Epithelial cell of proximal tubule (primary cell): ENCODE measurements around the gene PERCC1. TPM values are rescaled to one million over a fixed set of nuclear protein-coding genes. Genes with fewer than 3 reads are reported as not detected.

ENCODE experiments used
- DNase-seq: peaks from one replicate; pipeline ENCODE4 v3.0.0-alpha.2; 2011; ENCODE audit warnings: low read depth
- H3K4me3 ChIP-seq: 2 replicates; pipeline ENCODE4 v1.5.1; 2011; ENCODE audit warnings: low read depth, mild to moderate bottlenecking, low read length
- CTCF ChIP-seq: conservative IDR thresholded peaks from 2 replicates; pipeline ENCODE4 v1.5.1; 2012; ENCODE audit warnings: low read depth, mild to moderate bottlenecking, low read length
- total RNA-seq: library from RNA; depleted of rRNA; stranded (reverse); fragments of >200 nt; gene quantifications from 2 replicates; pipeline ENCODE4 v1.2.3, GENCODE V29; 2015

PERCC1 gene
- total RNA-seq, 1 donor from 2014 or later, result not detected

GRCh38 chr16:1445518-1446203 is 14.8 kb downstream of the PERCC1 start:
- no peak overlapping the region for H3K4me3 ChIP-seq
- no peak for DNase-seq
- no peak for TF ChIP-seq CTCF

- TF ChIP-seq CTCF, result no peak
- H3K4me3 ChIP-seq, result no peak overlapping the region
- no peak for DNase-seq
Observed at GRCh38 chr16:1446296-1447080, 15.6 kb downstream of the PERCC1 start.

GRCh38 chr16:1447965-1448364 is 17.1 kb downstream of the PERCC1 start:
- no peak overlapping the region for H3K4me3 ChIP-seq
- no peak for TF ChIP-seq CTCF
- DNase-seq, result no peak

GRCh38 chr16:1448536-1449116 is 17.7 kb downstream of the PERCC1 start:
- no peak overlapping the region for H3K4me3 ChIP-seq
- TF ChIP-seq CTCF, result no peak
- DNase-seq, result no peak

- no peak for DNase-seq
- H3K4me3 ChIP-seq, result no peak overlapping the region
- no peak for TF ChIP-seq CTCF
Observed at GRCh38 chr16:1449201-1449788, 18.4 kb downstream of the PERCC1 start.

GRCh38 chr16:1450218-1450617 is 19.3 kb downstream of the PERCC1 start:
- no peak for TF ChIP-seq CTCF
- no peak overlapping the region for H3K4me3 ChIP-seq
- no peak for DNase-seq
